Prostate gland (tissue), 2 donors: ENCODE data around the gene BRCA1.

Experiments used
- CTCF ChIP-seq, 4 experiments: fragments of 200-600 bp in 2 of 4; fragments of 450-650 bp in 2 of 4; sonication (generic) in 2 of 4; IDR thresholded peaks; 1 replicate in 3 of 4; 2 replicates in 1 of 4; pipeline ENCODE4 v1.5.1; 2016 to 2019; ENCODE audit warnings: antibody characterized with exemption in 4 of 4, mild to moderate bottlenecking in 2 of 4, moderate library complexity in 2 of 4
- POLR2AphosphoS5 ChIP-seq: sonication (generic); formaldehyde crosslinking; IDR thresholded peaks from one replicate; pipeline ENCODE4 v1.6.1; 2017; ENCODE audit warnings: antibody characterized with exemption

- TF ChIP-seq CTCF (IDR thresholded peaks at IDR 0.05) (no peak), POLR2AphosphoS5 (no peak)
Measured at GRCh38 chr17:43132117-43132516, 7.0 kb upstream of the BRCA1 start.
